Upper lobe of left lung (tissue), 4 donors: ENCODE data around the gene ORM1.

Experiments used
- EP300 ChIP-seq, 4 donors: sonication (generic); formaldehyde crosslinking; IDR thresholded peaks; one replicate each; pipeline ENCODE4 v1.5.1; 2017; ENCODE audit warnings: antibody characterized with exemption in 4 of 4, control low read depth in 2 of 4
- POLR2A ChIP-seq, 4 donors: fragments of 450-650 bp; IDR thresholded peaks; one replicate each; pipeline ENCODE4 v1.5.1; 2016 to 2017; ENCODE audit warnings: antibody characterized with exemption in 4 of 4, mild to moderate bottlenecking in 2 of 4

GRCh38 chr9:114313186-114313585 lies 9.7 kb upstream of the ORM1 start:
- TF ChIP-seq POLR2A (IDR thresholded peaks at IDR 0.05) (no peak), EP300 (IDR thresholded peaks at IDR 0.05) (no peak)
